WTC11 (cell line): Measurements from ENCODE around the gene PLD2.

ENCODE experiments used
- ETV6 ChIP-seq: sonication (generic); formaldehyde crosslinking; IDR thresholded peaks from 2 replicates; pipeline ENCODE4 v1.8.1; 2022; ENCODE audit warnings: mild to moderate bottlenecking, missing genetic modification reagents
- TF ChIP-seq, protein P1 (sequence below): fragments of 200-600 bp; IDR thresholded peaks from 2 replicates; pipeline ENCODE4 v1.8.0; 2022; ENCODE audit warnings: antibody characterized with exemption

GRCh38 chr17:4860651-4861050 is 53.7 kb downstream of the PLD2 start:
- TF ChIP-seq, protein P1, sequence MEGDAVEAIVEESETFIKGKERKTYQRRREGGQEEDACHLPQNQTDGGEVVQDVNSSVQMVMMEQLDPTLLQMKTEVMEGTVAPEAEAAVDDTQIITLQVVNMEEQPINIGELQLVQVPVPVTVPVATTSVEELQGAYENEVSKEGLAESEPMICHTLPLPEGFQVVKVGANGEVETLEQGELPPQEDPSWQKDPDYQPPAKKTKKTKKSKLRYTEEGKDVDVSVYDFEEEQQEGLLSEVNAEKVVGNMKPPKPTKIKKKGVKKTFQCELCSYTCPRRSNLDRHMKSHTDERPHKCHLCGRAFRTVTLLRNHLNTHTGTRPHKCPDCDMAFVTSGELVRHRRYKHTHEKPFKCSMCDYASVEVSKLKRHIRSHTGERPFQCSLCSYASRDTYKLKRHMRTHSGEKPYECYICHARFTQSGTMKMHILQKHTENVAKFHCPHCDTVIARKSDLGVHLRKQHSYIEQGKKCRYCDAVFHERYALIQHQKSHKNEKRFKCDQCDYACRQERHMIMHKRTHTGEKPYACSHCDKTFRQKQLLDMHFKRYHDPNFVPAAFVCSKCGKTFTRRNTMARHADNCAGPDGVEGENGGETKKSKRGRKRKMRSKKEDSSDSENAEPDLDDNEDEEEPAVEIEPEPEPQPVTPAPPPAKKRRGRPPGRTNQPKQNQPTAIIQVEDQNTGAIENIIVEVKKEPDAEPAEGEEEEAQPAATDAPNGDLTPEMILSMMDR, result no peak
- no peak for TF ChIP-seq ETV6 (CRISPR knock-in tag)
